Sigmoid colon (tissue), 3 donors: Measurements from ENCODE around the gene MAN2A2.

ENCODE experiments used
- CTCF ChIP-seq, 4 experiments: fragments of 450-650 bp in 3 of 4; fragments of 200-600 bp in 1 of 4; IDR thresholded peaks; one replicate each; pipeline ENCODE4 v1.5.1; 2016 to 2019; ENCODE audit warnings: antibody characterized with exemption in 4 of 4, mild to moderate bottlenecking in 3 of 4, moderate library complexity in 2 of 4
- POLR2A ChIP-seq, 2 donors: fragments of 450-650 bp; IDR thresholded peaks; one replicate each; pipeline ENCODE4 v1.6.1; 2016; ENCODE audit warnings: antibody characterized with exemption in 2 of 2, mild to moderate bottlenecking in 2 of 2, moderate library complexity in 2 of 2

GRCh38 chr15:90877996-90878395 is 25.1 kb upstream of the MAN2A2 start:
- TF ChIP-seq POLR2A (IDR thresholded peaks at IDR 0.05) (no peak), CTCF (IDR thresholded peaks at IDR 0.05) (no peak)
